GM19193 (cell line): ENCODE data around the gene KIF16B.

Experiments used
- POLR2A ChIP-seq: IDR thresholded peaks from 4 replicates; pipeline ENCODE4 v1.6.1; 2011; ENCODE audit not compliant: insufficient read depth, insufficient read length; ENCODE audit errors: extremely low read depth

KIF16B gene

DNA sequence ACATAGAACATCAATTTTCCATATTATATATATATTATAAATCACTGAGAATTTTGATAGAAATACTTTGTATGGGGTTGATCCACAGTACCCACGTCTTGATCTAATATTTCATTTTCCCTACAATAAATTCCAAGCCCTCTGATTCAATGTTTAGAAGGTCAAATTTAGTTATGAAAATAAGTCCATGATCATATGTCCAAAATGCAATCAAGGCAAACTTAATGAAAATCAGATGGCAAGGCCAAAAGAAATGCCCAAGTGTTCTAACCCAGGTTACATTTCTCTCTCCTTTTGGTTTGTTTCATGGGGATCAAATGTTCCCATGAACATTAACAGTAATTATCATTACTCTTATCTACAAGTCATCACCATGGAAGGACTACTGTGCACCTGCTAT, 203.8 kb downstream of the KIF16B start:
- no peak for TF ChIP-seq POLR2A

DNA sequence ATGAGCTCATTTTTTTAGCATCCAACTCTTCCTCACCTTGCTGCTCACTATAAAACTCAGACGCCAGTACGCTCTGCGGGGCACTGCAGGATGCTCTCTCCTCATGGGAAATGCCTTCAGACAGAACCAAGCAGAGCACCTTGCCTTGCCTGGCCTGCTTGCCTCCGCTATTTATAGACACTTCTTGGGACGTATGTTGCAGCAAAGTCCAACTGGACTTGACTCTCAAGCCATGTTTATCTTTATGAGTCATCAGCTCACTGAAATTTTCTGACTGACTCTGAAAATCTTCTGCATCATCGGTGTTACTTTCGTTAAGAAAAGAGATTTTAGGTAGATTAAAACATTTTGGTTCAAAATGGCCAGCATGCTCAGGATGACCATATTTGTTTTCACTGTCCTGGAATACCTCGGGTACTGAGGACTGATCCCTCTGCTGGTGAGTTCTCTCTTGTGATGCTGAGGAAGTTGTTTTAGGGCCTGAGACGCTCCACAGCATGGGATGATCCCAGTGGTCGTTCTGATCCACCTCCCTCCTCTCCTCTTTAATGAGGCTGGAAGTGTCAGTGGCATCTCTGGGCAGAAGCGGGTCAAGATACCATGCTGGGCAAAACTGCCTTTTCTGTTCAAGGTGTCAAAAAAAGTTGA, 204.5 kb downstream of the KIF16B start:
- no peak for TF ChIP-seq POLR2A

DNA sequence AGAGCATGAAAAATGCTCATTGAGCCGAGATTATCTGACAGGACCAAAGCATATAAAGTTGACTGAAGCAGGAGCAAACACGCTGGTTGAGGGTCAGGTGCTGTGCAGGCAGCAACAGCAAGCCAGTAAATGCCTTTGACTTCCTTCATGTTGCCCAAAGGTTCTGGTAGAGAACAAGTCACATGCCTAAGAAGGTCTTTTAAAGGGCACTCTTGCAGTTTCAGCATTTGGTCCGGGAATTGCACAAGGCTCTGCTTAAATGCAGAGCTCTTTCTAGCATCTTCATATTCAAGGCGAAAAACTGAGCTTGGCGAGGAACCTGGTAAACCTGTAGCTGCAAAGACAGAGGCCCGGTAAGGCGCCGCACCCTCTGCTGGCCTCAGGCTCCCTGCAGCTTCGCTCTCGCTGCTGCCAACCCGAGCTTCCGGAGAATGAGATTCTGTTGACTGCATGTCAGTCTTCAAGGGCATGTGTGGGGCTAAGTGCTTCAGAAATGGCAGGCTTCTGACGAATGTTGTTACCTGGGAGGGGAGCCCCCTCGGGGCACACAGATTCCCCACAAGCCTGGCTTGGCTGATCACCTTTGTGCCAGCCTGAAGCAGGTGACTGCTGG, 205.2 kb downstream of the KIF16B start:
- TF ChIP-seq POLR2A: no peak

DNA sequence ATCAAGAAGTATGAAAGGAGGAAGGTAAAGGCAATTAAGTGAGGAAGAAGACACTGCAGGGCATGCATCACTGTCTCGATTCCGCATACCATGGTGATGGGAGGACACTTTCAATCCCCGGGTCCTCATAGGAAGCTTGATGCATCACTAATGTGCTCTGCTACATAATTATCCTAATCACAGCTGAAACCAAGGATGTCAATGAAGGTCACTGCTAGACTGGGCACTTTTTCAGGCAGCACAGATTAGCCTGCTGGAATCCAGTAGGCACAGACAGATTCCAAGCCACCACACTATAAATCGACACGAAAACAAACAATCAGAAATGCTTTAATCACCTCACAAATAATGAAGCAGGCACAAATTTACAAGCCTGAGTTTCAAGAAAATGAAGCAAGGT, 206.7 kb downstream of the KIF16B start:
- TF ChIP-seq POLR2A: no peak

DNA sequence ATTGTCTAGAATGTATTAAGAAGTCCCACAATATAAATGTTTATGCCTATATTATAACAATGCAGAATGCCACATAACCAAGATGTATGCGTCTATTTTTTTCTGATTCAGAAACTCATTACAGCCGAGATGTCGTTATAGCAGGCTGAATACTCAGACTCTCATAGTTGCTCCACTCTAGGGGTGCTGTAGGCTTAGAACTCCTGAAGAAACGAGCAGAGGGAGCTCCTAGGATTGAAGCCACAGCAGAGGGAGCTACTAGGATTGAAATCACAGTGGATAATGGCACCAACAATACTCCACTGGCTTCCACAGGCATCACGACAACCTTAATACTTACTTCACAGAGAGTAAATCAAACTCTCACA, 208.9 kb downstream of the KIF16B start:
- no peak for TF ChIP-seq POLR2A

DNA sequence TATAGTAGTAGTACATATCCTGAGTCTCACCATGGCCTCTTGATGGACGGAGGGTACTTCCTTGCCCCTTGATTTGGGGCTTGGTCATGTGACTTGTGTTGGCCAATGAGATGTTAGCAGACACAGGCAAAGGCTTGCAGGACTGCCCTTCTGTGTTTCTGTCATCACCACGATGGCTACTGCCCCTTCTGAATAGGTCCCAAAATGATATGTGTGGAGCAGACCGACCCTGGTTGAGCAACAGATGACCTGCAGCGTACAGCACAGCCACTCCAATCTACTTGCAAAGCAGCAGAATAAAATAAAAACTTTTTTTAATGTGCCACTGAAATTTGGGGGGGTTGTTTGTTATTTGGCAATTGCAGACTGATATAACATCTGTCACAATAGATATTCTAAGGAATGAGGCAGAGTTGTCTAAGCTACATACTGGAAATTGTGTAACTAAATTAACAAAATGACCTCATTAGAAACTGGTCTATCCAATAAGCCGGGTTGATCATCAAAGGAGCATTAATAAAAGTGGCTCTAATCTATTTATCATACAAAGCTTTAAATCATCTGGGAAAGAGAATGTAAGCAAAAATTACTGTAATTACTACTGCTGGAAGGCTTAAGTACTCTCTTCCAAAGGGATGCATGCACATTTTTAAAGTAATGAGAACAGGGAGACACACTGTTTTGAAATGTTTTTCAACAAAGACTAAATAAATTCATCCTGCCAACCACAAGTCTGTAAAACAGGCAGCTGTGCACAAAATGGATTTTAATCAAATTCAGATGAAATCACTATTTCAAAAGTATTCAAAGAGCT, 209.5 kb downstream of the KIF16B start:
- TF ChIP-seq POLR2A: no peak

DNA sequence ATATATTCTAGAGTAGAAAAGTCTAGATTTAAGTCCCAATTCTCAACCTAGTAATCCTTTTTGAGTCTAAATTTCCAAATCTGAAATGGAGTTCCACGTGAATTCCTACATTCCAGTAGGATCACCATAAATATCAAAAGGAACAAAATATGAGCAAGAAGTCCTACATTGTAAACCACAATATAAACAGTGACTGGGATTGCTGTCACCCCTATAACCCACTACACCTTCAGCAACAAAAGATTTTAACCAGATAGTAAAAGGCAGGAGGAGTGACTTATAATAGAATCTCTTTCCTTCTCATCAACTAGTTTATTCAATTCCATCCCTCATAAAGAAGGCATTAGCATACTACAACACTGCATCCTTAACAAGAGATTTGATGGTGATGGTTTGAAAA, 210.6 kb downstream of the KIF16B start:
- no peak for TF ChIP-seq POLR2A

DNA sequence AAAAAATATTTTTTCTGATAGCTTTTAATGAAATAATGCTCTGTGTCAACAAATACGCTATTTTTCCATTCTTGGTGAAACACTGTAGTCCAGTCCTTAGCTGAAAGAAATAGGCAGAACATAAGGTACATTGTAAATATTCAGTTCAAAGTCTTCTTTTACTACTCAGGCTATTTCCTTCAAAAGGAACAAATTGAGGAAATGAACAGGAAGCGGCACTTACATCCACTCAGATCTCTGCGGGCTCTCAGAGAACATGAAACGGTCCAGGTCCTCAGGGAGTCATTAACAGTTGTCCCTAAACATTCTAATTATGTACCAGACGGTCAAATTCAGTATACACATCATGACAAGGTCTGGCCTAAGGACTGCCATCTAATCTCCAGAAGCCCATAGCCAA, 212.6 kb downstream of the KIF16B start:
- TF ChIP-seq POLR2A: no peak

DNA sequence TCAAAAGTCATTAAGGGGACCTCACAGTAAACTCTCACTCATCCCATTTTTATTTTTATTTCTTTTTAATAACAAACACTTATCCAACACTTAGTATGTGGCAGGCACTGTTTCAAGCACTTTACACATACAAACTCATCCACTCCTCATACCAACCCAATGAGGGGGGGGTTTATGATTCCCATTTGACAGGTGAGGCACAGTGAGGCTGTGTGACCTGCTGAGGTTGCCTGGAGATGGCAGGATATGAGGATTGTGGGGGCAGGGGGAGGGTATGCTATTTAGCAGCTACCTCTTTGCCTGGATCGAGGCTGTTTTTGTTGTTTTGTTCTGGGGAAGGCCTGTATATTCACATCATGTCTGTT, 219.8 kb downstream of the KIF16B start:
- no peak for TF ChIP-seq POLR2A

DNA sequence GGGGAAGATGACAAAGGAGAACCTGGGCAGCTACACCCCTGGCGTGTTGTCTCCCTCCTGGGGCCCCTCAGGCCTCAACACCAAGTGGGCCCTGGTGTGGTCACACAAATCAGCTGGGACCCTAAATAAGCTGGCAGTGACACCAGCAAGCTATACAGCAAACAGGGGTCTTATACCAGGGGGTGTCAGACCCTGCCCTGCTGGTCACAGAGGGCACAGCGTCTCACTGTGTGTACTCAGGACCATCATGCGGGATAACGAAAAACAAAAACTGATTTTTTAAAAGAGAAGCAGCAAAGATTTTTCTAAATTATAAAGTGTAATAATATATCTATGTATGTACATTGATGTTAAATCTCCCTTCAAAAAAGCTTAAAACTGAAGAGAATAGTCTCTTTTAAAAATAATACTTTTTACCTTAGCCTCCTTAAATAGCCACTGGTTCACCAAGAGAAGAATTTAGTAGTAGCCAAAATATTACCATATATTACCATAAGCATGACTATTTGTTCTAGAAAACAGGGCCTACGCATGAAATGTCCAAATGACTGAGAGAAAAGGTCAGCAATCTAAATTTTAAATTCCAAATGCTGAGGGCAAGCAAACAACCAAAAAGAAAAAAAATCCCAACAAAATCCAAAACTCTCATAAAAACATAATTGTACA, 220.4 kb downstream of the KIF16B start:
- no peak for TF ChIP-seq POLR2A

DNA sequence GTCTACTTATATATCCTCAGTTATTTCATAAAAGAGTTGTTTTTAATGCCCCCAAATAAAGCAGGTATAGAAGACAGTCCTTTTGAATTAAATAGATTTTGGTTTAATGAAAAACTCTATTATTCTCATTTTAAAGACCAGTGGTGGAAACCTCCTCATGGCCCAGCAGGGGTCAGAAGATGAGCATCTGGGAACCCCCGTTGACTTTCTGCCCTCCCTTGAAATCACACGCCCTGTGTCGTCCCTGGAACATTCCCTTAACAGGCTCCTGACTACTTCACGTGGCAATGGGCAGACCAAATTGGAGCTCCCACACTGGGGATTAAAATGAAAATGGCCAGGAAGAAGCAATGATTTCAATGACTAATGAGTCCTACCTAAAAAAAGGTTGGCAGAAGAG, 220.9 kb downstream of the KIF16B start:
- TF ChIP-seq POLR2A: no peak

DNA sequence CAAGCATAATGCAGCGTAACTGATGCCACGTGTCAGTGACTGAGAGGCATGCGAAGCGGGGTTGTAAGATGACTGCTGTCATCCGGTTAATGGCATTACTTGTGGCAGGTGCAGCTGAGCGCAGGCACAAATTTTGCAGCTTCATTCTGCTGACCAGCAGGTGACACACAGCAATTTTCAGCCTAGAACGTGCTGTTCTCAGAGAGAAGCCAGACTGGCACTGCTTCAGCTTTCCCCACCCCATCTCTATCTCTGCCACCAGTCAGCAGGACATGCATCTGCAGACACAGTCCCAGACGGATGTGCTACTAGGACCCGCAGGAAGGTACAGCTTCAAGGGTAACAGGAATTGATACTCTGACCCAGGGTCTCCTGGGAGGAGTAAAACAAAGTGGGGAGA, 221.8 kb downstream of the KIF16B start:
- no peak for TF ChIP-seq POLR2A

DNA sequence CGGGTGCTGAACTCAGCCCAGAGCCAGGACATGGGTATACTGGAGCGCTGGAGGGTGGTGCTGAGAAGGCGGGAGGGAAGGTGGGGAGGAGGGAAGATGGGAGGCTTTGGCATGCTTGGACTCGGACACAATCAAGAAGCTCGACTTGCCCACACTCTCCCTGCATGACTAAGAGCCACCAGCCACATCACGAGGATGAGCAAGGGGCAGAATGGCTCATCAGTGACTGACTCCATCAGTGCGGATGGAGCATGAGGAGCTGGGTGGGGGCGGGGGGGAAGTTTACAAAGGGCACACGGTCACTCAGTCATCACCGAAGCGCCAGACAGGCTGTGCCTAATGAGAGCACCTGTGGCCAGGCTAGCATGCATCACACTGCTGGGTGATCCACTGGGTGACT, 222.8 kb downstream of the KIF16B start:
- no peak for TF ChIP-seq POLR2A

DNA sequence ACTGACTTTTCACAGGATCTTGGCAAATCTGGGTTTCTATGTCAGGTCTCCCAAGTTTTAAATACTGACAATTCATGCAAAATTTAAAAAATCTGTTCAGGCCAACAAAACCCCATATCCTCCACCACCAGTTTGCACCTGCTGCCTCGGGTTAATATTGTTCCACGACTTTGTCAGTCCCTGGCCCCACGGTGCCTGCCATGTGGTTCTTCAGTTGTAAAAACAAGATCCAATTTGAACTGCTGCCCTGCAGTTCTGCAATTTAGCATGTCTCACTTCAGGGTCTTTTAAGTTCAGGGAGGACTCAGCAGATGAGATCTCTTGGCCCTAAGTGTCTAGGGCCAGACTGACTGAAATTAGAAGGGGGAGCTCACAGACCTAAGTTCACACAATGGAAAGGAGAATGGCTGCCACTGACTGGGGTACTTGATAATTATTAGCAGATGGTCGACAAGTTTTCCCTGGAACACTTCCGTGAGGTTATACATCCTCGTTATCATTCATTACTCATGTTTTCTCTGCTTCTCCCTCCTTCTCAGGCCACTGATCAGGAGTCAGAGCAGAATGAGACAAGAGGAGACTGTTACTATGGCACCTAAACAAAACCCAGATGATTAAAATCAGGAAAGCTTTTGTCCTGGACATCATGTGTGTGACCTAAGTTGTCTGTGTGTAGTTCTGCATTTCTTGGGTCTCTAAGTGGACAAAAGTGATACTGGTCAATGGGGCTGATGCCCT, 223.6 kb downstream of the KIF16B start:
- TF ChIP-seq POLR2A: no peak

DNA sequence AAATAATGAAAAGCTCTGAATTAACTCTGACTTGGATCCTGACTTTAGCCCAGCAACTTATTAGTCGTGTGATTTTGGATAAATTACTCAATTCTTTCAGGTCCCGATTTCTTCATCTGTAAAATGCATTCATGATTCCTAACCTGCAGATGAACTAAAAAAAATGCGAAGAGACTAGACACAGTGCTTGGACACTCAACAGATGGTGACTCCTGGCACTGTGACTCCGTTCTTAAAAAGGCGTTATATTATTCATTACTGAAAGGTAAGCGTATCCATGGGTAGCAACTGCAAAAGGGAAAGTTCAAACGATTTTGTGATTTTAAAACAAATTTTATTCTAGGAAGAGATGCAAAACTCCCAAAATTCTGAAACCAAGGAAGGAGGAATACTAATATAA, 226.3 kb downstream of the KIF16B start:
- TF ChIP-seq POLR2A: no peak
